HG02970 (cell line): ENCODE results near the gene LRRC71.

Source experiments
- ATAC-seq: cut with Tn5 transposase; IDR thresholded peaks from one replicate; pipeline ENCODE4 v1.9.1; 2021; ENCODE audit warnings: mild to moderate bottlenecking, moderate library complexity, moderate number of reproducible peaks; ENCODE audit not compliant: unreplicated experiment, low FRiP score

Gene LRRC71

DNA sequence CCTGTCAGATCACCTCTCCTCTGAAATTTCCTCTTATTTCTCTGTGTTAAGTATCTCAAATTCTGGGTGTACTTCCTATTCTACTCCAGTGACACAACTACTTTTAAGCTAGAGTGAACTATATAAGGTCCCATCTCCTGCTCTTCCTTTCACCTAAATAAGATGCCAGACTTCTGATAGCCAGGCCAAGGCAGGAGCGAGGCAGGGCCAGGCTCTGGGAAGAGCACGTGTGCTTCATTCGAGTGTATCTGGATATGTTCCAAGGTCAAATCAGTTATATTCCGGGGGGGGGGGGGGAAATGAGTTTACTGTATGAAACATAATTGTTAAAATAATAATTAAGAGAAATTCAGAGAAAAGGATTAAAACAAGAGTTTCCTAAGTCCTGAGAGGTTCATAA is 60.1 kb downstream of the LRRC71 start:
- ATAC-seq = no peak
